ENCODE measurements around the gene RBM4B. TPM values are rescaled to one million over a fixed set of nuclear protein-coding genes. Genes with fewer than 3 reads are reported as not detected.

Gene RBM4B
- total and polyA plus RNA-seq, 2 of the 13 experiments (the other 11 are each of a cell fraction or from before 2014, with no cell fraction given) = 25.8 to 32.4 TPM

DNA sequence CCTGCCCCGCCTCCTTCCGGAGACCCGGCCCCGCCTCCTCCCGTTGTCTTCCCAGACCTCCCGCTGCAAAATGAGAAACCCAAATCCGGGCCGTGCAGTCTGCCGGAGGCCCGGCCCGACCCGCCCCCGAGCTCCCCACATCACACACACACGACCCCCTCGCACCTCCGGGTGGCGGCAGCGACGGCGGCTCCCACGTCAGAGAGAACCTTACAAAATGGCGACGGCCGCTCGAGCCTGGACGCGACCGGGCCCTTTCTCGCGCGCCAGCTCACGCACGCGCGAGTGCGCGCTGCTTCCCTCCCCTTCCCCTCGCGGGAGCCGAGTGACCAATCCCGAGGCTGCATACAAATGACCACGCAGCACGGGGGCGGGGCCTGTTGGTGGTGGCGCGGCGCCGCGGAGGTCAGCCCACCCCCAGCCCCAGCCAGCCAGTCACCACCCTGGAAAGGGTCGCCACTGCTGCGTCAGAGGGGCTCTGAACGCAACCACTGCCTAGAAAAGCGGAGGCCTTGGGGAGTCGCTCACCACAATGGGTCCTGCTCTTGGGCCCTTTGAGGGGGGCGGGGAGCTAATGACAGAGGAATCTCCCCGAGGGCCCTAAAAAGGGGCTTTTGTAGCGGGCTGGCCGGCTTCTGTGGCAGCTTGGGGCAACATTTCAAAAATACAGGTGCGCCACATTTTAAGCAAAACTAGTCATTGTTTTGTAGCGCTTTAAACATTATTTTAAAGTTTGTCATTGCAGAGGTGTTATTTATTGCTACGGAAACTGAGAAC is at the start of gene RBM4B (continued):
- TF ChIP-seq HOXD1 (CRISPR knock-in tag; IDR thresholded peaks at IDR 0.05) = peak; percentile 51; the same call in 1 of the 2 replicates
- TF ChIP-seq, protein P1, sequence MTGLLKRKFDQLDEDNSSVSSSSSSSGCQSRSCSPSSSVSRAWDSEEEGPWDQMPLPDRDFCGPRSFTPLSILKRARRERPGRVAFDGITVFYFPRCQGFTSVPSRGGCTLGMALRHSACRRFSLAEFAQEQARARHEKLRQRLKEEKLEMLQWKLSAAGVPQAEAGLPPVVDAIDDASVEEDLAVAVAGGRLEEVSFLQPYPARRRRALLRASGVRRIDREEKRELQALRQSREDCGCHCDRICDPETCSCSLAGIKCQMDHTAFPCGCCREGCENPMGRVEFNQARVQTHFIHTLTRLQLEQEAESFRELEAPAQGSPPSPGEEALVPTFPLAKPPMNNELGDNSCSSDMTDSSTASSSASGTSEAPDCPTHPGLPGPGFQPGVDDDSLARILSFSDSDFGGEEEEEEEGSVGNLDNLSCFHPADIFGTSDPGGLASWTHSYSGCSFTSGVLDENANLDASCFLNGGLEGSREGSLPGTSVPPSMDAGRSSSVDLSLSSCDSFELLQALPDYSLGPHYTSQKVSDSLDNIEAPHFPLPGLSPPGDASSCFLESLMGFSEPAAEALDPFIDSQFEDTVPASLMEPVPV (CRISPR knock-in tag; IDR thresholded peaks at IDR 0.05) = no peak
- 0 out of 2 replicates have a peak, but pooled peaks have one; percentile 63 for TF ChIP-seq FOXO4 (CRISPR knock-in tag; conservative IDR thresholded peaks at IDR 0.05)
- no peak for TF ChIP-seq TBL1XR1 (IDR thresholded peaks at IDR 0.05; ENCODE audit: borderline replicate concordance, low read length, partially characterized antibody)
- 0 out of 2 replicates have a peak, but pooled peaks have one; percentile 11 for TF ChIP-seq SMAD1 (CRISPR knock-in tag; IDR thresholded peaks at IDR 0.05; ENCODE audit: borderline replicate concordance, low read depth)
- TF ChIP-seq ASH2L (IDR thresholded peaks at IDR 0.05; ENCODE audit: insufficient read length, low read depth, low read length) = peak; percentile 86
- no peak for TF ChIP-seq ZNF20 (CRISPR knock-in tag; IDR thresholded peaks at IDR 0.05)
- peak; percentile 85 for TF ChIP-seq KMT2B (CRISPR knock-in tag; IDR thresholded peaks at IDR 0.05)
- TF ChIP-seq KLF9 (CRISPR knock-in tag; IDR thresholded peaks at IDR 0.05; ENCODE audit: low read depth) = 0 out of 2 replicates have a peak, but pooled peaks have one; percentile 73
- peak; percentile 74; the same call in 1 of the 2 replicates for TF ChIP-seq NCOA1 (CRISPR knock-in tag; IDR thresholded peaks at IDR 0.05)
- TF ChIP-seq GFI1 (CRISPR knock-in tag; IDR thresholded peaks at IDR 0.05; ENCODE audit: borderline replicate concordance) = no peak; the same call in 1 of the 2 replicates
- TF ChIP-seq RFX5 (IDR thresholded peaks at IDR 0.05; ENCODE audit: low read depth, low read length) = peak; percentile 70
- no peak for TF ChIP-seq ZNF577 (CRISPR knock-in tag; IDR thresholded peaks at IDR 0.05; ENCODE audit: borderline replicate concordance, low read depth)
- TF ChIP-seq, protein P2, sequence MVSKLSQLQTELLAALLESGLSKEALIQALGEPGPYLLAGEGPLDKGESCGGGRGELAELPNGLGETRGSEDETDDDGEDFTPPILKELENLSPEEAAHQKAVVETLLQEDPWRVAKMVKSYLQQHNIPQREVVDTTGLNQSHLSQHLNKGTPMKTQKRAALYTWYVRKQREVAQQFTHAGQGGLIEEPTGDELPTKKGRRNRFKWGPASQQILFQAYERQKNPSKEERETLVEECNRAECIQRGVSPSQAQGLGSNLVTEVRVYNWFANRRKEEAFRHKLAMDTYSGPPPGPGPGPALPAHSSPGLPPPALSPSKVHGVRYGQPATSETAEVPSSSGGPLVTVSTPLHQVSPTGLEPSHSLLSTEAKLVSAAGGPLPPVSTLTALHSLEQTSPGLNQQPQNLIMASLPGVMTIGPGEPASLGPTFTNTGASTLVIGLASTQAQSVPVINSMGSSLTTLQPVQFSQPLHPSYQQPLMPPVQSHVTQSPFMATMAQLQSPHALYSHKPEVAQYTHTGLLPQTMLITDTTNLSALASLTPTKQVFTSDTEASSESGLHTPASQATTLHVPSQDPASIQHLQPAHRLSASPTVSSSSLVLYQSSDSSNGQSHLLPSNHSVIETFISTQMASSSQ (IDR thresholded peaks at IDR 0.05; ENCODE audit: low read depth) = no peak
- TF ChIP-seq, protein P2 (CRISPR knock-in tag; IDR thresholded peaks at IDR 0.05; ENCODE audit: borderline replicate concordance) = no peak; the same call in 1 of the 2 replicates
- TF ChIP-seq EEA1 (CRISPR knock-in tag; IDR thresholded peaks at IDR 0.05; ENCODE audit: borderline replicate concordance) = no peak
- 0 out of 2 replicates have a peak, but pooled peaks have one; percentile 38 for TF ChIP-seq ZSCAN20 (CRISPR knock-in tag; IDR thresholded peaks at IDR 0.05; ENCODE audit: borderline replicate concordance)
- TF ChIP-seq GZF1 (CRISPR knock-in tag; IDR thresholded peaks at IDR 0.05) = no peak
- no peak for TF ChIP-seq SP140L (CRISPR knock-in tag; IDR thresholded peaks at IDR 0.05; ENCODE audit: borderline replicate concordance)
- 0 out of 2 replicates have a peak, but pooled peaks have one; percentile 51 for TF ChIP-seq ZBTB21 (CRISPR knock-in tag; IDR thresholded peaks at IDR 0.05)

Data from HepG2 (cell line).